PC-9 (cell line): ENCODE results near the gene SF3A1. TPM values are rescaled to one million over a fixed set of nuclear protein-coding genes. Genes with fewer than 3 reads are reported as not detected.
A peak's percentile ranks its signal among the peaks of the same experiment; 100 is the strongest.

Source experiments
- BruUV-seq: library from RNA; stranded (reverse); fragments of 400-500 nt; replicated peaks from 2 replicates; lab custom pipeline; 2021; lab: Mats Ljungman, UMichigan
- CTCF ChIA-PET: fragments of 300-600 bp; sonication (Branson Sonifier 250); formaldehyde crosslinking; loops from one replicate; lab custom pipeline; 2022; ENCODE audit warnings: antibody characterized with exemption; lab: Charles Lee
- POLR2A ChIA-PET: fragments of 300-600 bp; sonication (Branson Sonifier 250); formaldehyde crosslinking; loops from one replicate; lab custom pipeline; 2022; ENCODE audit warnings: antibody characterized with exemption; ENCODE audit not compliant: unreplicated experiment; lab: Charles Lee
- DNase-seq, 2 experiments: peaks; one replicate each; pipeline versions ENCODE4 v3.0.0 to v3.0.0-alpha.2; 2015 to 2022; ENCODE audit warnings: mixed read lengths in 1 of 2
- H2AFZ ChIP-seq: fragments of 200-600 bp; sonication (generic); 2 replicates; pipeline ENCODE4 v1.8.1; 2017; ENCODE audit warnings: antibody characterized with exemption
- H3F3A ChIP-seq: fragments of 200-600 bp; sonication (generic); 2 replicates; pipeline ENCODE4 v1.8.1; 2017; ENCODE audit warnings: antibody characterized with exemption, mild to moderate bottlenecking, low read depth; ENCODE audit not compliant: insufficient read depth
- H3K27ac ChIP-seq: fragments of 200-600 bp; sonication (generic); 2 replicates; pipeline ENCODE4 v1.6.1; 2016; ENCODE audit warnings: mixed run types
- H3K27me3 ChIP-seq: fragments of 200-600 bp; sonication (generic); 2 replicates; pipeline ENCODE4 v1.6.1; 2016; ENCODE audit warnings: low read depth, mixed run types; ENCODE audit not compliant: insufficient read depth
- H3K36me3 ChIP-seq: fragments of 200-600 bp; sonication (generic); 2 replicates; pipeline ENCODE4 v1.6.1; 2016; ENCODE audit warnings: low read depth, mixed run types
- H3K4me1 ChIP-seq: fragments of 200-600 bp; sonication (generic); replicated peaks from 2 replicates; pipeline ENCODE4 v1.6.1; 2016; ENCODE audit warnings: mixed run types; ENCODE audit not compliant: insufficient read depth
- H3K4me2 ChIP-seq: fragments of 200-600 bp; sonication (generic); 2 replicates; pipeline ENCODE4 v1.6.1; 2017; ENCODE audit warnings: mixed run types
- H3K4me3 ChIP-seq: fragments of 200-600 bp; sonication (generic); 2 replicates; pipeline ENCODE4 v1.6.1; 2016; ENCODE audit warnings: mixed run types
- H3K79me2 ChIP-seq: fragments of 200-600 bp; sonication (generic); 2 replicates; pipeline ENCODE4 v1.6.1; 2017; ENCODE audit warnings: low read depth, mixed run types
- H3K9me2 ChIP-seq: fragments of 200-600 bp; sonication (generic); 2 replicates; pipeline ENCODE4 v1.8.1; 2017; ENCODE audit warnings: mild to moderate bottlenecking; ENCODE audit not compliant: insufficient read depth
- H3K9me3 ChIP-seq: fragments of 200-600 bp; sonication (generic); 2 replicates; pipeline ENCODE4 v1.8.1; 2016; ENCODE audit warnings: low read depth; ENCODE audit not compliant: insufficient read depth
- H4K20me1 ChIP-seq: fragments of 200-600 bp; sonication (generic); 2 replicates; pipeline ENCODE4 v1.8.1; 2017; ENCODE audit not compliant: insufficient read depth
- CTCF ChIP-seq: fragments of 200-600 bp; sonication (generic); conservative IDR thresholded peaks from 2 replicates; pipeline ENCODE4 v1.6.1; 2017; ENCODE audit warnings: mixed run types, antibody characterized with exemption, mild to moderate bottlenecking, moderate library complexity
- EZH2 ChIP-seq: fragments of 200-600 bp; sonication (generic); IDR thresholded peaks from 2 replicates; pipeline ENCODE4 v1.8.0; 2017; ENCODE audit warnings: antibody characterized with exemption, low read depth
- intact Hi-C: fragments of 100-400 bp; cut with micrococcal nuclease; formaldehyde crosslinking; loops from one replicate; pipeline ENCODE4 v1.10.0; 2022; ENCODE audit not compliant: unreplicated experiment
- total RNA-seq: library from RNA; stranded (reverse); gene quantifications from 2 replicates; pipeline ENCODE4 v1.2.3, GENCODE V29; 2021

Gene SF3A1
- total RNA-seq, 1 experiment from 2014 or later, result 189 TPM

DNA sequence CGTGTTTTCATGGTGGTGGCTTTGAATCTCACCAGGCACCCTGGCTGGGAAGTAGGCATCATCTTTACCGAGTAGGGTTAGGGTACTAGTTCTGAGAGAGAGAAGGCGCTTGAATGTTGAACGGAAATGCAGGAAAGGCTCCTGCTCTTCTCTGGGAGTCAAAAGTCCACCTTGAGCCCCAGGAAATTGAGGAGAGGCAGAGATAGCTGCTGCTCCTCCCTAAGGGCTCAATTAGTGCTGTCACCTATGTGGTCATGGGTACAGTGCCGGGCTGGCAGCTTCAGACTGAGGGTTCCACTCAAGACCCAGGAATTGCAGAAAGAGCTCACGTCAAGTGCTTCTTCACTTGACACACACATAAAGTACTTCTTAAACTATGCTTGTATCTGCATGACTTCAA is 1.8 kb upstream of the SF3A1 start:
- Histone ChIP-seq H2AFZ (no peak overlapping the region), H3K27me3 (no peaks in the 10 kb centered on the region), H3K9me3 (no peaks in the 10 kb centered on the region), H4K20me1 (peaks cover 28% of the 10 kb centered on the region), H3K27ac (no peak overlapping the region), H3K79me2 (peaks cover 31% of the 10 kb centered on the region), H3K4me2 (no peak overlapping the region), H3K4me1 (peaks cover 18% of the 10 kb centered on the region), H3F3A (peaks cover 11% of the 10 kb centered on the region; the same call in 1 of the 2 replicates), H3K9me2 (no peaks in the 10 kb centered on the region), H3K36me3 (peaks cover 4% of the 10 kb centered on the region; the same call in 1 of the 2 replicates), H3K4me3 (no peak overlapping the region)
- intact Hi-C loops, result no loop called here
- POLR2A ChIA-PET, result interaction anchor here (0.7 kb wide), 1 partner anchor 68 kb away, joined by 7 read pairs; no protein-coding TSS in a partner anchor
- DNase-seq, result no peak
- TF ChIP-seq CTCF (no peak), EZH2 (no peak)
- CTCF ChIA-PET, result no interaction called here
- no TSS peak for BruUV-seq

- TF ChIP-seq EZH2, result no peak
- no peak for TF ChIP-seq CTCF
- Histone ChIP-seq H3K9me3 (no peaks in the 10 kb centered on the region), H3K4me2 (peak overlapping the region; percentile 92), H3K79me2 (peaks cover 37% of the 10 kb centered on the region), H3K36me3 (peaks cover 8% of the 10 kb centered on the region; the same call in 1 of the 2 replicates), H3K4me3 (peak overlapping the region; percentile 90; the same call in 1 of the 2 replicates), H4K20me1 (peaks cover 34% of the 10 kb centered on the region), H3K27me3 (no peaks in the 10 kb centered on the region), H3F3A (peaks cover 11% of the 10 kb centered on the region; the same call in 1 of the 2 replicates), H2AFZ (no peak overlapping the region), H3K4me1 (peaks cover 18% of the 10 kb centered on the region), H3K9me2 (no peaks in the 10 kb centered on the region), H3K27ac (no peak overlapping the region)
- CTCF ChIA-PET, result no interaction called here
- no TSS peak for BruUV-seq
- intact Hi-C loops, result loop anchor here (2.0 kb wide), 2 partner anchors 59 to 69 kb away; partner anchors contain the start of gene CASTOR1
- POLR2A ChIA-PET, result interaction anchor here (1.0 kb wide), 1 partner anchor 31 kb away, joined by 7 read pairs; no protein-coding TSS in a partner anchor
- no peak for DNase-seq
These were observed 1.0 kb upstream of the SF3A1 start for GRCh38 chr22:30357650-30358215.

- no peaks in the 10 kb centered on the region for H3K27me3 ChIP-seq
- peaks cover 36% of the 10 kb centered on the region for H4K20me1 ChIP-seq
- H3K27ac ChIP-seq, result no peak overlapping the region
- H3K36me3 ChIP-seq, result peaks cover 13% of the 10 kb centered on the region; the same call in 1 of the 2 replicates
- peak overlapping the region; percentile 90 for H3K4me3 ChIP-seq
- no peaks in the 10 kb centered on the region for H3K9me3 ChIP-seq
- H2AFZ ChIP-seq, result peak overlapping the region; percentile 89
- ChIA-PET CTCF (interaction anchor here (0.7 kb wide), 2 partner anchors 69 to 850 kb away, joined by 3 to 5 read pairs; no protein-coding TSS in a partner anchor), POLR2A (interaction anchor here (0.6 to 1.0 kb wide), 4 partner anchors 30 to 80 kb away, joined by 4 to 7 read pairs (median 6); no protein-coding TSS in a partner anchor)
- peaks cover 42% of the 10 kb centered on the region for H3K79me2 ChIP-seq
- BruUV-seq, result no TSS peak
- H3F3A ChIP-seq, result peaks cover 8% of the 10 kb centered on the region; the same call in 1 of the 2 replicates
- H3K4me1 ChIP-seq, result peaks cover 18% of the 10 kb centered on the region
- H3K4me2 ChIP-seq, result peak overlapping the region; percentile 92
- intact Hi-C loops, result loop anchor here (2.0 kb wide), 2 partner anchors 58 to 68 kb away; partner anchors contain the start of gene CASTOR1
- no peak for DNase-seq
- H3K9me2 ChIP-seq, result no peaks in the 10 kb centered on the region
- TF ChIP-seq CTCF (no peak), EZH2 (no peak)
These were observed 509 bp upstream of the SF3A1 start for GRCh38 chr22:30357236-30357570.
